SK-N-SH treated with all-trans-retinoic acid at 6 μM for 48 hours (cell line): ENCODE data around the gene CPT2.

Experiments used
- CSDC2 ChIP-seq: fragments of 250-450 bp; sonication (Bioruptor Pico); IDR thresholded peaks from 2 replicates; pipeline ENCODE4 v1.5.0; 2020; ENCODE audit warnings: mild to moderate bottlenecking, moderate library complexity
- ESRRG ChIP-seq: fragments of 250-450 bp; sonication (Bioruptor Pico); IDR thresholded peaks from 2 replicates; pipeline ENCODE4 v1.6.1; 2021; ENCODE audit warnings: mild to moderate bottlenecking
- OSR1 ChIP-seq: fragments of 250-450 bp; sonication (Bioruptor Pico); IDR thresholded peaks from 2 replicates; pipeline ENCODE4 v1.8.0; 2022; ENCODE audit warnings: moderate library complexity, mild to moderate bottlenecking, inconsistent platforms
- PPARA ChIP-seq: fragments of 250-450 bp; sonication (Bioruptor Pico); IDR thresholded peaks from 2 replicates; pipeline ENCODE4 v1.5.0; 2020; ENCODE audit warnings: mild to moderate bottlenecking, borderline replicate concordance
- RARB ChIP-seq: fragments of 250-450 bp; sonication (Bioruptor Pico); IDR thresholded peaks from 2 replicates; pipeline ENCODE4 v1.8.0; 2021; ENCODE audit warnings: mild to moderate bottlenecking, moderate library complexity
- SNAI2 ChIP-seq: fragments of 250-450 bp; sonication (Bioruptor Pico); IDR thresholded peaks from 2 replicates; pipeline ENCODE4 v1.5.0; 2020; ENCODE audit warnings: mild to moderate bottlenecking, moderate library complexity
- TCF4 ChIP-seq: fragments of 250-450 bp; sonication (Bioruptor Pico); IDR thresholded peaks from 2 replicates; pipeline ENCODE4 v1.8.0; 2021; ENCODE audit warnings: mild to moderate bottlenecking, moderate library complexity, borderline replicate concordance
- ZC3H10 ChIP-seq: fragments of 250-450 bp; sonication (Bioruptor Pico); IDR thresholded peaks from 2 replicates; pipeline ENCODE4 v1.5.1; 2021; ENCODE audit warnings: mild to moderate bottlenecking, moderate library complexity
- ZNF565 ChIP-seq: fragments of 450-650 bp; formaldehyde crosslinking; conservative IDR thresholded peaks from 2 replicates; pipeline ENCODE4 v1.5.0; 2020; ENCODE audit warnings: low read depth, mild to moderate bottlenecking, moderate library complexity
- ZNF8 ChIP-seq: fragments of 450-650 bp; formaldehyde crosslinking; IDR thresholded peaks from 2 replicates; pipeline ENCODE4 v1.5.0; 2020; ENCODE audit warnings: mild to moderate bottlenecking, moderate library complexity
- TF ChIP-seq, protein P1 (sequence below): fragments of 250-450 bp; sonication (Bioruptor Pico); IDR thresholded peaks from 2 replicates; pipeline ENCODE4 v1.5.1; 2021; ENCODE audit warnings: mild to moderate bottlenecking, moderate library complexity
- TF ChIP-seq, protein P2 (sequence below): fragments of 250-450 bp; sonication (Bioruptor Pico); IDR thresholded peaks from 2 replicates; pipeline ENCODE4 v1.8.0; 2020; ENCODE audit warnings: mild to moderate bottlenecking, moderate library complexity, borderline replicate concordance
- TF ChIP-seq, protein P3 (sequence below): fragments of 250-450 bp; sonication (Bioruptor Pico); IDR thresholded peaks from 2 replicates; pipeline ENCODE4 v1.5.1; 2020; ENCODE audit warnings: low read depth, mild to moderate bottlenecking, moderate library complexity

DNA sequence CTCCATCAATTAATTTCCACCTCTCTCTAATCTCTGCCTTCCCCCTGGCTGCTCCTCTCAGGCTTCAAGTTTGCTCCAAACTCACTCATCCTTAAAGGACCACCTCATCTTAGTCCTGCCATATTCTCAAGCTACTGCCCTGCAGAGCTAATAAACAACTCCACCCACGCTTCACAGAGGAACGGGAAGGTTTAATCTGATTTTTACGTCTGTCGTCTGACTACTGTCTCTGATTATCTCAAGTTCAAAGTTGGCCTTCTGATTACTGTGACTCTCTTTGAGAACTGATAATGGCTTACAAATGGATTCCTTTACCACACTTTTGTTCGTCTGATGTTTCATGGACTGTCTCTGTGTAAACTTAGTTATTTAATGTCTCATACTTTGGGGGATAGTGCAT, 7.6 kb upstream of the CPT2 start:
- TF ChIP-seq RARB (CRISPR knock-in tag) (no peak), PPARA (CRISPR knock-in tag) (no peak), ZNF8 (CRISPR knock-in tag) (no peak), ZNF565 (no peak), CSDC2 (CRISPR knock-in tag) (no peak), SNAI2 (CRISPR knock-in tag) (no peak), TCF4 (CRISPR knock-in tag) (no peak), OSR1 (CRISPR knock-in tag) (no peak), ZC3H10 (CRISPR knock-in tag) (no peak), ESRRG (CRISPR knock-in tag) (no peak)
- TF ChIP-seq, protein P1, sequence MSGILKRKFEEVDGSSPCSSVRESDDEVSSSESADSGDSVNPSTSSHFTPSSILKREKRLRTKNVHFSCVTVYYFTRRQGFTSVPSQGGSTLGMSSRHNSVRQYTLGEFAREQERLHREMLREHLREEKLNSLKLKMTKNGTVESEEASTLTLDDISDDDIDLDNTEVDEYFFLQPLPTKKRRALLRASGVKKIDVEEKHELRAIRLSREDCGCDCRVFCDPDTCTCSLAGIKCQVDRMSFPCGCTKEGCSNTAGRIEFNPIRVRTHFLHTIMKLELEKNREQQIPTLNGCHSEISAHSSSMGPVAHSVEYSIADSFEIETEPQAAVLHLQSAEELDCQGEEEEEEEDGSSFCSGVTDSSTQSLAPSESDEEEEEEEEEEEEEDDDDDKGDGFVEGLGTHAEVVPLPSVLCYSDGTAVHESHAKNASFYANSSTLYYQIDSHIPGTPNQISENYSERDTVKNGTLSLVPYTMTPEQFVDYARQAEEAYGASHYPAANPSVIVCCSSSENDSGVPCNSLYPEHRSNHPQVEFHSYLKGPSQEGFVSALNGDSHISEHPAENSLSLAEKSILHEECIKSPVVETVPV (CRISPR knock-in tag) = no peak
- TF ChIP-seq, protein P2, sequence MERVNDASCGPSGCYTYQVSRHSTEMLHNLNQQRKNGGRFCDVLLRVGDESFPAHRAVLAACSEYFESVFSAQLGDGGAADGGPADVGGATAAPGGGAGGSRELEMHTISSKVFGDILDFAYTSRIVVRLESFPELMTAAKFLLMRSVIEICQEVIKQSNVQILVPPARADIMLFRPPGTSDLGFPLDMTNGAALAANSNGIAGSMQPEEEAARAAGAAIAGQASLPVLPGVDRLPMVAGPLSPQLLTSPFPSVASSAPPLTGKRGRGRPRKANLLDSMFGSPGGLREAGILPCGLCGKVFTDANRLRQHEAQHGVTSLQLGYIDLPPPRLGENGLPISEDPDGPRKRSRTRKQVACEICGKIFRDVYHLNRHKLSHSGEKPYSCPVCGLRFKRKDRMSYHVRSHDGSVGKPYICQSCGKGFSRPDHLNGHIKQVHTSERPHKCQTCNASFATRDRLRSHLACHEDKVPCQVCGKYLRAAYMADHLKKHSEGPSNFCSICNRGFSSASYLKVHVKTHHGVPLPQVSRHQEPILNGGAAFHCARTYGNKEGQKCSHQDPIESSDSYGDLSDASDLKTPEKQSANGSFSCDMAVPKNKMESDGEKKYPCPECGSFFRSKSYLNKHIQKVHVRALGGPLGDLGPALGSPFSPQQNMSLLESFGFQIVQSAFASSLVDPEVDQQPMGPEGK (CRISPR knock-in tag) = no peak
- TF ChIP-seq, protein P3, sequence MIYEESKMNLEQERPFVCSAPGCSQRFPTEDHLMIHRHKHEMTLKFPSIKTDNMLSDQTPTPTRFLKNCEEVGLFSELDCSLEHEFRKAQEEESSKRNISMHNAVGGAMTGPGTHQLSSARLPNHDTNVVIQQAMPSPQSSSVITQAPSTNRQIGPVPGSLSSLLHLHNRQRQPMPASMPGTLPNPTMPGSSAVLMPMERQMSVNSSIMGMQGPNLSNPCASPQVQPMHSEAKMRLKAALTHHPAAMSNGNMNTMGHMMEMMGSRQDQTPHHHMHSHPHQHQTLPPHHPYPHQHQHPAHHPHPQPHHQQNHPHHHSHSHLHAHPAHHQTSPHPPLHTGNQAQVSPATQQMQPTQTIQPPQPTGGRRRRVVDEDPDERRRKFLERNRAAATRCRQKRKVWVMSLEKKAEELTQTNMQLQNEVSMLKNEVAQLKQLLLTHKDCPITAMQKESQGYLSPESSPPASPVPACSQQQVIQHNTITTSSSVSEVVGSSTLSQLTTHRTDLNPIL (CRISPR knock-in tag) = no peak
